ENCODE data around the gene RBM33. TPM values are rescaled to one million over a fixed set of nuclear protein-coding genes. Genes with fewer than 3 reads are reported as not detected.

The RBM33 gene
- total and polyA plus RNA-seq, 2 of the 13 experiments (the other 11 are each of a cell fraction or from before 2014, with no cell fraction given) = 12.4 to 28.9 TPM

DNA sequence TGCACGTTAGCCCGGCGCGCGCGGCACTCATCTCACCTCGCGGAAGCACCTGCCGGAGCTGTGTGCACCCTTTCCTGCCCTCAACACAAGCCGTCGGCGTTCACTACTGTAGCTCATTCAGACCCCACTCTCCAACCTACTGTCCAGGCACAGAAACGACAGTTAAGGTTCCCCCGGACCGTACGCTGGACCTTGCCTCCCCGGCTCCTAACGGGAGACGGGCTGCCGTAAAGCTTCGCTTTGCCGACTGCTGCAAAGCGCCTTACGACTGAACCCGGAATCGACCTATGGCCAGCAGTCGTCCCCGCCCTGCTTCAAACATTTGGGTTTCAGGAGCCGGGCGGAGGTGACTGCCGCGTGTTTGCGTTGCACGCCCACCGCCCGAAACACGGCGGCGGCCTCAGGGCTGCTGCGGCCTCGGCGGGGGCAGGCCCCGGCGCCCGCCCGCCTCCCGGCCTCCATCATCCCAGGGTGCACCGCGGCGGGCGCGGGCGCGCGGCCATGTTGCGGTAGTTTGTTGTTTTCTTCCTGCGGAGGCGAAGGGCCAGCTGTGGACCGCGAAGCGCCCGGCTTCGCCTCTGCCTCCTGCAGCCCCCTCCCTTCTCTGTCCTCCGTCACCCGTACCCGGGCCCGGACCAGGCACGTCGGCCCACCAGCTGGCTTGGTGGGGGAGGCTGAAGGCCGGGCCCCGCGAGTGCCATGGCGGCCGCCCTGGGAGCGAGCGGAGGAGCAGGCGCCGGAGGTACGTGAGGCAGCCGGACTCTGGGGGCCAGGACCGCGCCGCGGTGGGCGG lies at the start of gene RBM33 (continued):
- peak; percentile 77 for TF ChIP-seq ZNF724P (CRISPR knock-in tag; IDR thresholded peaks at IDR 0.05; ENCODE audit: borderline replicate concordance)
- TF ChIP-seq ZNF343 (CRISPR knock-in tag; IDR thresholded peaks at IDR 0.05) = peak; percentile 87
- peak; percentile 12; the same call in 1 of the 2 replicates for TF ChIP-seq ZNF235 (CRISPR knock-in tag; IDR thresholded peaks at IDR 0.05; ENCODE audit: borderline replicate concordance)
- no peak for TF ChIP-seq CHD4 (IDR thresholded peaks at IDR 0.05; ENCODE audit: borderline replicate concordance, low read length)
- no peak for TF ChIP-seq ZC3H4 (CRISPR knock-in tag; IDR thresholded peaks at IDR 0.05; ENCODE audit: borderline replicate concordance)
- TF ChIP-seq HOXA7 (CRISPR knock-in tag; IDR thresholded peaks at IDR 0.05) = no peak
- TF ChIP-seq, protein P1, sequence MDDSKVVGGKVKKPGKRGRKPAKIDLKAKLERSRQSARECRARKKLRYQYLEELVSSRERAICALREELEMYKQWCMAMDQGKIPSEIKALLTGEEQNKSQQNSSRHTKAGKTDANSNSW (CRISPR knock-in tag; IDR thresholded peaks at IDR 0.05; ENCODE audit: borderline replicate concordance) = peak; percentile 56; the same call in 1 of the 2 replicates
- TF ChIP-seq, protein P2, sequence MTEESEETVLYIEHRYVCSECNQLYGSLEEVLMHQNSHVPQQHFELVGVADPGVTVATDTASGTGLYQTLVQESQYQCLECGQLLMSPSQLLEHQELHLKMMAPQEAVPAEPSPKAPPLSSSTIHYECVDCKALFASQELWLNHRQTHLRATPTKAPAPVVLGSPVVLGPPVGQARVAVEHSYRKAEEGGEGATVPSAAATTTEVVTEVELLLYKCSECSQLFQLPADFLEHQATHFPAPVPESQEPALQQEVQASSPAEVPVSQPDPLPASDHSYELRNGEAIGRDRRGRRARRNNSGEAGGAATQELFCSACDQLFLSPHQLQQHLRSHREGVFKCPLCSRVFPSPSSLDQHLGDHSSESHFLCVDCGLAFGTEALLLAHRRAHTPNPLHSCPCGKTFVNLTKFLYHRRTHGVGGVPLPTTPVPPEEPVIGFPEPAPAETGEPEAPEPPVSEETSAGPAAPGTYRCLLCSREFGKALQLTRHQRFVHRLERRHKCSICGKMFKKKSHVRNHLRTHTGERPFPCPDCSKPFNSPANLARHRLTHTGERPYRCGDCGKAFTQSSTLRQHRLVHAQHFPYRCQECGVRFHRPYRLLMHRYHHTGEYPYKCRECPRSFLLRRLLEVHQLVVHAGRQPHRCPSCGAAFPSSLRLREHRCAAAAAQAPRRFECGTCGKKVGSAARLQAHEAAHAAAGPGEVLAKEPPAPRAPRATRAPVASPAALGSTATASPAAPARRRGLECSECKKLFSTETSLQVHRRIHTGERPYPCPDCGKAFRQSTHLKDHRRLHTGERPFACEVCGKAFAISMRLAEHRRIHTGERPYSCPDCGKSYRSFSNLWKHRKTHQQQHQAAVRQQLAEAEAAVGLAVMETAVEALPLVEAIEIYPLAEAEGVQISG (CRISPR knock-in tag; IDR thresholded peaks at IDR 0.05) = peak; percentile 97
- TF ChIP-seq GATAD2A (CRISPR knock-in tag; IDR thresholded peaks at IDR 0.05) = peak; percentile 38; the same call in 1 of the 2 replicates
- TF ChIP-seq, protein P3, sequence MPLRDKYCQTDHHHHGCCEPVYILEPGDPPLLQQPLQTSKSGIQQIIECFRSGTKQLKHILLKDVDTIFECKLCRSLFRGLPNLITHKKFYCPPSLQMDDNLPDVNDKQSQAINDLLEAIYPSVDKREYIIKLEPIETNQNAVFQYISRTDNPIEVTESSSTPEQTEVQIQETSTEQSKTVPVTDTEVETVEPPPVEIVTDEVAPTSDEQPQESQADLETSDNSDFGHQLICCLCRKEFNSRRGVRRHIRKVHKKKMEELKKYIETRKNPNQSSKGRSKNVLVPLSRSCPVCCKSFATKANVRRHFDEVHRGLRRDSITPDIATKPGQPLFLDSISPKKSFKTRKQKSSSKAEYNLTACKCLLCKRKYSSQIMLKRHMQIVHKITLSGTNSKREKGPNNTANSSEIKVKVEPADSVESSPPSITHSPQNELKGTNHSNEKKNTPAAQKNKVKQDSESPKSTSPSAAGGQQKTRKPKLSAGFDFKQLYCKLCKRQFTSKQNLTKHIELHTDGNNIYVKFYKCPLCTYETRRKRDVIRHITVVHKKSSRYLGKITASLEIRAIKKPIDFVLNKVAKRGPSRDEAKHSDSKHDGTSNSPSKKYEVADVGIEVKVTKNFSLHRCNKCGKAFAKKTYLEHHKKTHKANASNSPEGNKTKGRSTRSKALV (CRISPR knock-in tag; IDR thresholded peaks at IDR 0.05) = no peak; the same call in 1 of the 2 replicates
- no peak for TF ChIP-seq PCBP2 (optimal IDR thresholded peaks at IDR 0.05; ENCODE audit: low read depth, low read length, poor library complexity, severe bottlenecking)
- no peak for TF ChIP-seq ZNF746 (CRISPR knock-in tag; IDR thresholded peaks at IDR 0.05)
- peak; percentile 70; the same call in 1 of the 3 replicates for TF ChIP-seq MXI1 (IDR thresholded peaks at IDR 0.05; ENCODE audit: borderline replicate concordance, low read depth, low read length)
- TF ChIP-seq, protein P4, sequence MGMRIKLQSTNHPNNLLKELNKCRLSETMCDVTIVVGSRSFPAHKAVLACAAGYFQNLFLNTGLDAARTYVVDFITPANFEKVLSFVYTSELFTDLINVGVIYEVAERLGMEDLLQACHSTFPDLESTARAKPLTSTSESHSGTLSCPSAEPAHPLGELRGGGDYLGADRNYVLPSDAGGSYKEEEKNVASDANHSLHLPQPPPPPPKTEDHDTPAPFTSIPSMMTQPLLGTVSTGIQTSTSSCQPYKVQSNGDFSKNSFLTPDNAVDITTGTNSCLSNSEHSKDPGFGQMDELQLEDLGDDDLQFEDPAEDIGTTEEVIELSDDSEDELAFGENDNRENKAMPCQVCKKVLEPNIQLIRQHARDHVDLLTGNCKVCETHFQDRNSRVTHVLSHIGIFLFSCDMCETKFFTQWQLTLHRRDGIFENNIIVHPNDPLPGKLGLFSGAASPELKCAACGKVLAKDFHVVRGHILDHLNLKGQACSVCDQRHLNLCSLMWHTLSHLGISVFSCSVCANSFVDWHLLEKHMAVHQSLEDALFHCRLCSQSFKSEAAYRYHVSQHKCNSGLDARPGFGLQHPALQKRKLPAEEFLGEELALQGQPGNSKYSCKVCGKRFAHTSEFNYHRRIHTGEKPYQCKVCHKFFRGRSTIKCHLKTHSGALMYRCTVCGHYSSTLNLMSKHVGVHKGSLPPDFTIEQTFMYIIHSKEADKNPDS (CRISPR knock-in tag; IDR thresholded peaks at IDR 0.05) = 0 out of 2 replicates have a peak, but pooled peaks have one; percentile 80
- TF ChIP-seq, protein P5, sequence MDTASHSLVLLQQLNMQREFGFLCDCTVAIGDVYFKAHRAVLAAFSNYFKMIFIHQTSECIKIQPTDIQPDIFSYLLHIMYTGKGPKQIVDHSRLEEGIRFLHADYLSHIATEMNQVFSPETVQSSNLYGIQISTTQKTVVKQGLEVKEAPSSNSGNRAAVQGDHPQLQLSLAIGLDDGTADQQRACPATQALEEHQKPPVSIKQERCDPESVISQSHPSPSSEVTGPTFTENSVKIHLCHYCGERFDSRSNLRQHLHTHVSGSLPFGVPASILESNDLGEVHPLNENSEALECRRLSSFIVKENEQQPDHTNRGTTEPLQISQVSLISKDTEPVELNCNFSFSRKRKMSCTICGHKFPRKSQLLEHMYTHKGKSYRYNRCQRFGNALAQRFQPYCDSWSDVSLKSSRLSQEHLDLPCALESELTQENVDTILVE (CRISPR knock-in tag; IDR thresholded peaks at IDR 0.05) = peak; percentile 57
- TF ChIP-seq NR2F6 (IDR thresholded peaks at IDR 0.05) = no peak
- 0 out of 2 replicates have a peak, but pooled peaks have one; percentile 7 for TF ChIP-seq NR2F6 (CRISPR knock-in tag; IDR thresholded peaks at IDR 0.05)
- TF ChIP-seq SP4 (CRISPR knock-in tag; IDR thresholded peaks at IDR 0.05) = 0 out of 2 replicates have a peak, but pooled peaks have one; percentile 55
- TF ChIP-seq, protein P6, sequence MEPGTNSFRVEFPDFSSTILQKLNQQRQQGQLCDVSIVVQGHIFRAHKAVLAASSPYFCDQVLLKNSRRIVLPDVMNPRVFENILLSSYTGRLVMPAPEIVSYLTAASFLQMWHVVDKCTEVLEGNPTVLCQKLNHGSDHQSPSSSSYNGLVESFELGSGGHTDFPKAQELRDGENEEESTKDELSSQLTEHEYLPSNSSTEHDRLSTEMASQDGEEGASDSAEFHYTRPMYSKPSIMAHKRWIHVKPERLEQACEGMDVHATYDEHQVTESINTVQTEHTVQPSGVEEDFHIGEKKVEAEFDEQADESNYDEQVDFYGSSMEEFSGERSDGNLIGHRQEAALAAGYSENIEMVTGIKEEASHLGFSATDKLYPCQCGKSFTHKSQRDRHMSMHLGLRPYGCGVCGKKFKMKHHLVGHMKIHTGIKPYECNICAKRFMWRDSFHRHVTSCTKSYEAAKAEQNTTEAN (CRISPR knock-in tag; conservative IDR thresholded peaks at IDR 0.05) = peak; percentile 96
- TF ChIP-seq FOXA3 (CRISPR knock-in tag; IDR thresholded peaks at IDR 0.05) = peak; percentile 10; the same call in 1 of the 2 replicates
